ENCODE results near the gene GIPC2. TPM values are rescaled to one million over a fixed set of nuclear protein-coding genes. Genes with fewer than 3 reads are reported as not detected.
A peak's percentile ranks its signal among the peaks of the same experiment; 100 is the strongest.
"Not testable (repeated sequence)": the region's sequence is repeated elsewhere in the genome, so short reads cannot be mapped to it uniquely, and the experiment has no call there.

Gene GIPC2
- polyA plus RNA-seq, 4 donors: 30.1 to 99.8 (median 51.9) TPM

GRCh38 chr1:78073441-78073840, 27.7 kb downstream of the GIPC2 start:
- Histone ChIP-seq H3K4me1 (ENCODE audit: control insufficient read depth in 3 of 3, insufficient read depth in 2 of 3, low read depth in 1 of 3, low read length in 2 of 3) (peaks cover 0 to 4% (median 2%) of the 10 kb centered on the region in 3 donors), H3K27ac (ENCODE audit: low read depth in 1 of 3, low read length in 2 of 3) (no peak overlapping the region), H3K9me3 (ENCODE audit: control insufficient read depth in 2 of 2, insufficient read depth in 1 of 2, low read depth in 1 of 2, low read length in 1 of 2) (no peaks in the 10 kb centered on the region), H3K27me3 (ENCODE audit: control insufficient read depth in 3 of 3, insufficient read depth in 3 of 3, low read length in 3 of 3) (no peaks in the 10 kb centered on the region), H3K36me3 (ENCODE audit: control insufficient read depth in 3 of 3, insufficient read depth in 2 of 3, low read depth in 1 of 3, low read length in 3 of 3) (no peaks in the 10 kb centered on the region), H3K4me3 (ENCODE audit: low read depth in 1 of 3, low read length in 3 of 3) (no peak overlapping the region)
- no peak for FAIRE-seq
- 81 to 91% (median 82%) methylated on average over 1 of the region's 1 CpG for WGBS, 3 donors
- DNase-seq: no peak

GRCh38 chr1:78075621-78076020, 29.9 kb downstream of the GIPC2 start:
- peaks cover 0 to 6% (median 0%) of the 10 kb centered on the region in 3 donors for H3K4me1 ChIP-seq (ENCODE audit: control insufficient read depth in 3 of 3, insufficient read depth in 2 of 3, low read depth in 1 of 3, low read length in 2 of 3)
- H3K4me3 ChIP-seq (ENCODE audit: low read depth in 1 of 3, low read length in 3 of 3): no peak overlapping the region
- no peaks in the 10 kb centered on the region for H3K27me3 ChIP-seq (ENCODE audit: control insufficient read depth in 3 of 3, insufficient read depth in 3 of 3, low read length in 3 of 3)
- no peak for FAIRE-seq
- no peaks in the 10 kb centered on the region for H3K9me3 ChIP-seq (ENCODE audit: control insufficient read depth in 2 of 2, insufficient read depth in 1 of 2, low read depth in 1 of 2, low read length in 1 of 2)
- no peak overlapping the region for H3K27ac ChIP-seq (ENCODE audit: low read depth in 1 of 3, low read length in 2 of 3)
- WGBS, 3 donors: 80 to 99% (median 95%) methylated on average over 3 of the region's 3 CpGs
- DNase-seq: no peak
- H3K36me3 ChIP-seq (ENCODE audit: control insufficient read depth in 3 of 3, insufficient read depth in 2 of 3, low read depth in 1 of 3, low read length in 3 of 3): no peaks in the 10 kb centered on the region

- no peak overlapping the region for H3K27ac ChIP-seq (ENCODE audit: low read depth in 1 of 3, low read length in 2 of 3)
- WGBS, 3 donors: 74 to 78% (median 77%) methylated on average over 3 of the region's 3 CpGs
- H3K27me3 ChIP-seq (ENCODE audit: control insufficient read depth in 3 of 3, insufficient read depth in 3 of 3, low read length in 3 of 3): no peaks in the 10 kb centered on the region
- H3K4me3 ChIP-seq (ENCODE audit: low read depth in 1 of 3, low read length in 3 of 3): no peak overlapping the region
- peaks cover 0 to 2% (median 0%) of the 10 kb centered on the region in 3 donors for H3K36me3 ChIP-seq (ENCODE audit: control insufficient read depth in 3 of 3, insufficient read depth in 2 of 3, low read depth in 1 of 3, low read length in 3 of 3)
- peaks cover 0 to 6% (median 0%) of the 10 kb centered on the region in 3 donors for H3K4me1 ChIP-seq (ENCODE audit: control insufficient read depth in 3 of 3, insufficient read depth in 2 of 3, low read depth in 1 of 3, low read length in 2 of 3)
- no peak for FAIRE-seq
- no peak for DNase-seq
- H3K9me3 ChIP-seq (ENCODE audit: control insufficient read depth in 2 of 2, insufficient read depth in 1 of 2, low read depth in 1 of 2, low read length in 1 of 2): no peaks in the 10 kb centered on the region
These were observed 32.6 kb downstream of the GIPC2 start for GRCh38 chr1:78078358-78078757.

- Histone ChIP-seq H3K27me3 (ENCODE audit: control insufficient read depth in 3 of 3, insufficient read depth in 3 of 3, low read length in 3 of 3) (no peaks in the 10 kb centered on the region), H3K4me3 (ENCODE audit: low read depth in 1 of 3, low read length in 3 of 3) (no peak overlapping the region), H3K36me3 (ENCODE audit: control insufficient read depth in 3 of 3, insufficient read depth in 2 of 3, low read depth in 1 of 3, low read length in 3 of 3) (peaks cover 0 to 4% (median 0%) of the 10 kb centered on the region in 3 donors), H3K27ac (ENCODE audit: low read depth in 1 of 3, low read length in 2 of 3) (peak overlapping the region in 1 of 3 donors; percentile 12), H3K9me3 (ENCODE audit: control insufficient read depth in 2 of 2, insufficient read depth in 1 of 2, low read depth in 1 of 2, low read length in 1 of 2) (no peaks in the 10 kb centered on the region), H3K4me1 (ENCODE audit: control insufficient read depth in 3 of 3, insufficient read depth in 2 of 3, low read depth in 1 of 3, low read length in 2 of 3) (peaks cover 0 to 6% (median 0%) of the 10 kb centered on the region in 3 donors)
- DNase-seq (no peak), FAIRE-seq (no peak)
- WGBS, 3 donors: 69 to 88% (median 88%) methylated on average over 2 of the region's 2 CpGs
These were observed 33.8 kb downstream of the GIPC2 start for GRCh38 chr1:78079580-78079979.

GRCh38 chr1:78080767-78081166, 35.0 kb downstream of the GIPC2 start:
- H3K4me1 ChIP-seq (ENCODE audit: control insufficient read depth in 3 of 3, insufficient read depth in 2 of 3, low read depth in 1 of 3, low read length in 2 of 3): peaks cover 0 to 6% (median 0%) of the 10 kb centered on the region in 3 donors
- H3K27ac ChIP-seq (ENCODE audit: low read depth in 1 of 3, low read length in 2 of 3): no peak overlapping the region
- H3K36me3 ChIP-seq (ENCODE audit: control insufficient read depth in 3 of 3, insufficient read depth in 2 of 3, low read depth in 1 of 3, low read length in 3 of 3): peaks cover 0 to 4% (median 0%) of the 10 kb centered on the region in 3 donors
- peak; percentile 19 for FAIRE-seq
- no peaks in the 10 kb centered on the region for H3K27me3 ChIP-seq (ENCODE audit: control insufficient read depth in 3 of 3, insufficient read depth in 3 of 3, low read length in 3 of 3)
- no peaks in the 10 kb centered on the region for H3K9me3 ChIP-seq (ENCODE audit: control insufficient read depth in 2 of 2, insufficient read depth in 1 of 2, low read depth in 1 of 2, low read length in 1 of 2)
- DNase-seq: no peak
- 74 to 79% (median 75%) methylated on average over 2 of the region's 2 CpGs for WGBS, 3 donors
- no peak overlapping the region for H3K4me3 ChIP-seq (ENCODE audit: low read depth in 1 of 3, low read length in 3 of 3)

- FAIRE-seq: no peak
- 84 to 89% (median 87%) methylated on average over 5 of the region's 5 CpGs for WGBS, 3 donors
- Histone ChIP-seq H3K36me3 (ENCODE audit: control insufficient read depth in 3 of 3, insufficient read depth in 2 of 3, low read depth in 1 of 3, low read length in 3 of 3) (peaks cover 0 to 4% (median 0%) of the 10 kb centered on the region in 3 donors), H3K4me1 (ENCODE audit: control insufficient read depth in 3 of 3, insufficient read depth in 2 of 3, low read depth in 1 of 3, low read length in 2 of 3) (peaks cover 0 to 6% (median 0%) of the 10 kb centered on the region in 3 donors), H3K9me3 (ENCODE audit: control insufficient read depth in 2 of 2, insufficient read depth in 1 of 2, low read depth in 1 of 2, low read length in 1 of 2) (no peaks in the 10 kb centered on the region), H3K4me3 (ENCODE audit: low read depth in 1 of 3, low read length in 3 of 3) (no peak overlapping the region), H3K27ac (ENCODE audit: low read depth in 1 of 3, low read length in 2 of 3) (no peak overlapping the region), H3K27me3 (ENCODE audit: control insufficient read depth in 3 of 3, insufficient read depth in 3 of 3, low read length in 3 of 3) (no peaks in the 10 kb centered on the region)
- no peak for DNase-seq
These were observed 36.5 kb downstream of the GIPC2 start for GRCh38 chr1:78081980-78082860.

- not testable (repeated sequence) for H3K27me3 ChIP-seq (ENCODE audit: control insufficient read depth in 3 of 3, insufficient read depth in 3 of 3, low read length in 3 of 3); H3K36me3 ChIP-seq (ENCODE audit: control insufficient read depth in 3 of 3, insufficient read depth in 2 of 3, low read depth in 1 of 3, low read length in 3 of 3); FAIRE-seq
These were observed 38.9 kb downstream of the GIPC2 start for GRCh38 chr1:78084639-78085038.

GRCh38 chr1:78086697-78087096, 40.9 kb downstream of the GIPC2 start:
- H3K27me3 ChIP-seq (ENCODE audit: control insufficient read depth in 3 of 3, insufficient read depth in 3 of 3, low read length in 3 of 3): no peaks in the 10 kb centered on the region
- no peaks in the 10 kb centered on the region for H3K9me3 ChIP-seq (ENCODE audit: control insufficient read depth in 2 of 2, insufficient read depth in 1 of 2, low read depth in 1 of 2, low read length in 1 of 2)
- 72 to 85% (median 76%) methylated on average over 1 of the region's 1 CpG for WGBS, 3 donors
- FAIRE-seq: no peak
- H3K27ac ChIP-seq (ENCODE audit: low read depth in 1 of 3, low read length in 2 of 3): no peak overlapping the region
- peaks cover 0 to 3% (median 3%) of the 10 kb centered on the region in 3 donors for H3K4me1 ChIP-seq (ENCODE audit: control insufficient read depth in 3 of 3, insufficient read depth in 2 of 3, low read depth in 1 of 3, low read length in 2 of 3)
- H3K36me3 ChIP-seq (ENCODE audit: control insufficient read depth in 3 of 3, insufficient read depth in 2 of 3, low read depth in 1 of 3, low read length in 3 of 3): peaks cover 0 to 3% (median 2%) of the 10 kb centered on the region in 3 donors
- no peak for DNase-seq
- no peak overlapping the region for H3K4me3 ChIP-seq (ENCODE audit: low read depth in 1 of 3, low read length in 3 of 3)

More at GRCh38 chr1:78084639-78085038, 38.9 kb downstream of the GIPC2 start:
- H3K27ac ChIP-seq (ENCODE audit: low read depth in 1 of 3, low read length in 2 of 3); H3K4me3 ChIP-seq (ENCODE audit: low read depth in 1 of 3, low read length in 3 of 3); DNase-seq; H3K4me1 ChIP-seq (ENCODE audit: control insufficient read depth in 3 of 3, insufficient read depth in 2 of 3, low read depth in 1 of 3, low read length in 2 of 3); H3K9me3 ChIP-seq (ENCODE audit: control insufficient read depth in 2 of 2, insufficient read depth in 1 of 2, low read depth in 1 of 2, low read length in 1 of 2): not testable (repeated sequence)

Data from small intestine (tissue), 7 donors.